Measurements from ENCODE around the gene TRIM67.
"Not testable (repeated sequence)": the region's sequence is repeated elsewhere in the genome, so short reads cannot be mapped to it uniquely, and the experiment has no call there.

Gene TRIM67

DNA sequence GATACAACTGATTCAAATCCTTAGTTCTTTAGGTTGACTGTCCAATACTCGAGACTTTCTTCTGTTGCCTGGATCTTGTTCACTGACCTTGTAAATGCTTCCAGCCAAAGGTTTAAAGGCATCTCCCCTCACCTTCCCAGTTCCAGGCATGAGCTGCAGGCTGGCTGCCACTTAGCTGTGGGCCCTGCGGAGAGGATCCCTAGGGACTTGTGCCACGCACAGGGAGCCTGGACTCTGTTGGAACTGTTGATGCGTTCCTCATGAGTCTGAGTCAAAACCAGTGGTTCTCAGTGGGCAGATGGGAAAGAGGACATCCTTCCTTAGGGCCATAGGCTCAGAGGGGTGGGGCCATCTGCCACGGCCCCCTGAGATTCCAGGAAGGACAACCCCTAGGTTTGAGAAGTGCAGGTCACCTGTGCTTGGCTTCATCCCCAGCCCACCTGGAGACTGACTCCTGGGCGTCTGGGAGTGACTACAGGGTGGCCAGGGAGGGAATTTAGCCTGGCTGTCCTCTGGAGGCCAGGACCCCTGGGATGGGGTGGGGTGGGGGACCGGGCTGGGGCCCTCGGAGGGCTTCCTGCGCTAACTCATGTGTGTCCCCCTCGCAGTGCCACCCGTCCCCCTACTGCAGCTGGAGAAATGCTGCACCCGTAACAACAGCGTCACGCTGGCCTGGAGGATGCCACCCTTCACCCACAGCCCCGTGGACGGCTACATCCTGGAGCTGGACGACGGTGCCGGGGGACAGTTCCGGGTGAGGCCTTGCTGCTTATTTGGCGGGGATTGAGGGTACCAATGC is 41.6 kb downstream of the TRIM67 start:
- no peak for DNase-seq (ENCODE audit: low read depth in 2 of 2)

DNA sequence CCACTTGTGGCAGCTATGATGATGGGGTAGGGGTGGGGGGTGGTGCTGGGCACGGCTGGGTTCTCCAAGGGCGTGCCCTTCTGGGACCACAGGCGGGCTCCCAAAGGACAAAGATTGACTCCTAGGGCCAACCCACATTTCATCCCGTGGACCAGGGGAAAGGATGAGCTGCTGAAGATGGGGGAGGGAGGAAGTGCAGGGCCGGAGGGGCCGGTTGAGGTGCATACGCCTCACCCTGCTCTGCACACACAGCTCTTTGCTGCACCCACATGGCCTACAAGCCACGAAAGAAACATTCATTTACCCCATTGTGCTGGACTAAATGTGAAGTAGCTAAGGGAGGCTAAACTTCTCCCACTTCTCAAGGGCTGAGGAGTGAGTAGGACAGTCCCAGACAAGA is 45.0 kb downstream of the TRIM67 start:
- no peak for DNase-seq (ENCODE audit: low read depth in 2 of 2)

DNA sequence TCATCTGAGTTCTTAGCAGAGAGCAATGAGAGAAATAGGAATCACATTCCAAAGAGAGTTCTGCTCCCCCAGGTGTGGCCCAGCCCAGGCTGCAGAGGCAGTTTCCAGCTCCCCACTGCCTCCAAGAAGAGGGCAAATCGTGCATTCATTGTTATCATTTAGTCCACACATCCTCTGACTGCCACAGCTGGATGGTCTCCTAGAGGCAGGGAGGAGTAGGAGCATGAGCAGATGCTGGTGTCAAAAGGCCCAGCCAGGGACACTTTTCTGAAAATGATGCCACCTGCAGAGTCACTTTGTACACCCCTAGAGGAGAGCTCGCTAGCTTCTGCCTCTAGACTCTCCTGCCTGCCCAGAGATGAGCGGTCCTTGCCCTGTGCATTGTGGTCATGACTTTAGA is 45.6 kb downstream of the TRIM67 start:
- DNase-seq (ENCODE audit: low read depth in 2 of 2): no peak

DNA sequence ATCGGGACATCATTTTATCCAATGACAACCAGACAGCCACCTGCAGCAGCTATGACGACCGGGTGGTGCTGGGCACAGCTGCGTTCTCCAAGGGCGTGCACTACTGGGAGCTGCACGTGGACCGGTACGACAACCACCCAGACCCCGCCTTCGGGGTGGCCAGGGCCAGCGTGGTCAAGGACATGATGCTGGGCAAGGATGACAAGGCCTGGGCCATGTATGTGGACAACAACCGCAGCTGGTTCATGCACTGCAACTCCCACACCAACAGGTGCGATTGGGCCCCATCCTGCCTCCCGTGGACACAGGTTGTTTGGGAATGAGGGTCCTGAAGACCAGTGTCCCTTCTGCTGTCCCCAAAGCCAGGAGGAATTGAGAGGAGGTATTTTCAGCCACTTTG is 47.1 kb downstream of the TRIM67 start:
- DNase-seq (ENCODE audit: low read depth in 2 of 2): no peak

DNA sequence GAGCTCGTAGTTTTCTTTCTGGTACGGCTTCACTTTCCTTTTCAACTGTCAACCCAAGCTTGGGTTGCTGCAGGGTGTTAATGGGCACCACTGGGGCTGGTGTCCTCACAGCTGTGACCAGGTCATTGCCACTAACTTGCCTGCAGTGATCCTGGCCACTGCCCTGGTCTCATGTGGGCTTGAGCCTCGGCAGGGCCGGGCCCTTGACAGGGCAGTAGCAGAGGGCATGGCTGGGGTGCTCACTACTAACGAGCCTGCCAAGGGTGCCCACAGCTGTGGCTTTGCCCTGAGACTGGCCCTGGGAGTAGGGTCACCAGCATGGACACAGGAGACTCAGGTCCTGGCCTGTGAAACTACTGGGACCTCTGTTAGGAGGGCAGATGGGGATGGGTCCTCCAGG is 47.7 kb downstream of the TRIM67 start:
- DNase-seq (ENCODE audit: low read depth in 2 of 2): no peak

DNA sequence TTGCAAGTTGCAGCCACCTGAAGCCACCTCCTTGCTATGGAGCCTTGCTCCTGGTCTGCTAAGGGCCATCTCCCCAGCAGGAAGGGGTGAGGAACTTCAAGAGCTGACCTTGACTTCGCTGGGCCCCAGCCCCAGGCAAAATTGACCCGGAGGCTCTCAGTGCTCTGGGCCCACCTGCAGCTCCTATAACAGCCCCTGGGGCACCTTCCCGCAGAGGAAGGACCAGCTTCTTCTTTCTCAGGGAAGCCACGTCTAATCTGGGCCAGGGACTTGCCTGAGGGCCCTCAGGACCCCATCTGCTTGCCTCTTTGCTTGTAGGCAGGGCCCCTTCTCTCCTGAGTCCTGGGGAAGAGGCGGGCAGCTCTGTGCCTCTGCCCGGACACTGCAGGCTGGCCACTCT is 48.3 kb downstream of the TRIM67 start:
- DNase-seq (ENCODE audit: low read depth in 2 of 2): no peak

DNA sequence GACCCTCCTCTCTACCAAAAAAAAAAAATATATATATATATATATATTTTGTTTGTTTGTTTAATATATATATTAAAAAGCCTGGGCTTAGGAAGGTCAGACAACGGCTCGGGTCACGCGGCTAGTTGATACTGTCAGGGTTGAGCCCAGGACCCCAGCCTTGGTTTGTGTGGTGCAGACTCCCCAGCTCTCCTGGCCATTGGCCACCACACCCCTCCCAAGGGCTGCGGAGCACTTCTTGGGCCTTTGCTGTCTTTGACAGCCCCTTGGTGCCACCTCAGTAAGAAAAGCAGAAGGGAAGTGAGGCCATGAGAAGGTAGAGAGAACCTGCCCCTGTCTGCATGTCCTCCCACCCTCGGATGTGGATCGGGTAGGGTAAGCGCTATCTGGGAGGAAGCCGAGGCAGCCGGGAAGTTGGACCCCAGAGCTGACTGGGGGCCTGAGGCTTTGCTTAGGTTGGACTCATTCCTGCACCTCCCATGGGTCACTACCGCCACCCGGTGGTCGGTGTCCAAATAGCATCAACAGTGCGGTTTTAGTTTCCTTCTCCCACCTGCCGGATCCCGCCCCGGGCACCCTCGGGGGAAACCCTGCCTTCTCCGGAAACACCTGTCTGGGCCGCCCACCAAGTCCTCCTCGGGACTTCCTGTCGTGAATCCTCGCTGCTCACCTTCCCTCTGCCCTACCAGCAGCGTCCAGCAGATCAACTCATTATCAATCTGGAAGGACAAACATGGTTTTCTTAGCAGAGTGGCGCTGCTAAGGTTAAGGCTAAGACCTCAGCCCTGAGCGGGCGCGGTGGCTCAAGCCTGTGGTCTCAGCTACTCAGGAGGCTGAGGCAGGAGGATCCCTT is 49.4 kb downstream of the TRIM67 start:
- DNase-seq (ENCODE audit: low read depth in 2 of 2): peak; percentile 76 to 92

DNA sequence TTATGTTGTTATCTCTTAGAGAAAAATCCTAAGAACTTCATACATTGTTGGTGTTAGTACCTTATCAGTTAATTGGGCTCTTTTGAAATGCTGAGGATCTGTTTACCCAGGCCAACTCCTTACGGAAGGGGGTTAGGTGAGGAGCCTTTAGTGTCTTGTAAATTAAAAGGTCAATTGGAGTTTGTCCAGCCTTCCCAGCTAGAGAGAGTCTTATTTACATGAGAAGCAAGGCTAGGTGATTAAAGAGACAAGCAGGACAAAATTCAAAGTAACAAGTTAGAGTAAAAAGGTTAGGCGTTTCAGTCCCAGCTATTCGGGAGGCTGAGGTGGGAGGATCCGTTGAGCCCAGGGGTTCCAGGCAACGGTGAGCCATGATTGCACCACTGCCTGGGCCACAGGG is 50.4 kb downstream of the TRIM67 start:
- DNase-seq (ENCODE audit: low read depth in 2 of 2): not testable (repeated sequence)

DNA sequence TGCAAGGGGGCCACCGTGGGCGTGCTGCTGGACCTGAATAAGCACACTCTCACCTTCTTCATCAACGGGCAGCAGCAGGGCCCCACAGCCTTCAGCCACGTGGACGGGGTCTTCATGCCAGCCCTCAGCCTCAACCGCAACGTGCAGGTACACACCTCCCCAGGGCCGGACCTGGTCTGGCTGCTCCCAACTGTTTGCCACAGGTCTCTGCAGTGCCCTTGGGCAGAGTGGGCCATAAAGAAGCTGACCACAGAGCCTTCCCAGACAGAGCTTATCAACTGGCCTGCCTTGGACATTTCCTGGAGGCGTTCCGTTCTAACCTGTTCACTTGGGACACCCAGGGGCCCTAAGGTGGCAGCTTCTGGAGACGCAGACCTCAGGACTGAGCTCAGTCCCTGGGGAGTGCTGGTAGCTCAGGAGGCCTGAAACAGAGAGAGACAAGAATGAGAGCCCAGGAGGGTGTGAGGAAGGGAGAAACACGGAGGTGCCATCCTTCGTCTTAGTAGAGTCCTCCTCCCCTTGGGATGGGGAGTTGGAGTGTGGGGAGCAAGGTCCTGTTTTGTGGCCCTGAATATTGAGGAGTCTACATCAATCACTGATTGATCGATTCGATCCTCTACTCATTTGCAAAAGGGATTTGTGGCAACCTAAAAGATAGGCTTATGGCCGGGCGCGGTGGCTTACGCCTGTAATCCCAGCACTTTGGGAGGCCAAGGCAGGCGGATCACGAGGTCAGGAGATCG is 52.1 kb downstream of the TRIM67 start:
- no peak for DNase-seq (ENCODE audit: low read depth in 2 of 2)

DNA sequence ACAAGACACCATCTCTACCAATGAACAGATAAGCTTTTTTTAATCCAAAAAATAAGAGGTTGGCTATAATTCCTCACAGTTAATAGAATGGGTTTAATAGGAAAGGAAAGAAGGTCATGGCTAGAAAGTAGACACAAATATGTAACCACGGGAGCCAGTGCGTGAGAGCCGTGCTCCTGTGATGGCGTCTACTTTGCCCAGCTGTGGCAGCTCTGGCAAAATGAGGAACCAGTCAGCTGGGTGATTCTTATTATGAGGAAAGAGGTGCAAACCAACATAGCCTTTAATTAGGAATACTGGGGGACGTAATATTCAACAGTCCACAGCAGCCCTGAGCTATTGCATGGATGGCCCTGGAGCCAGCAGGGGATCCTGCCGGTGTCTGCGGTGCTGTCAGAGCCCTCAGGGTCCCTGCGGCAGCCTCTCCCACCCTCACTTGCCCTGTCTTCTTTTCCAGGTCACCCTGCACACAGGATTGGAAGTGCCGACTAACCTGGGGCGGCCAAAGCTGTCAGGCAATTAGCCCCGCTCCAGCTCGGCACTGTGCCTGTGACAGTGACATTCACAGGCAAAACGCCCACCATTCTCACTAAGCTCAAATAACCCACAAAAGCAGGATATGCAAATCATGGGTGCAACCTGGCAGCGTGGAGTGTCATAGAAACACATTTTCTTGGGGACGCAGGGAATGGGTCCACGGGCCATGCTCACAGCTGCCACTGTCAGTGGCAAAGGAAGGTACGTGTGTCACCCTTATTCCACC is 53.2 kb downstream of the TRIM67 start:
- no peak for DNase-seq (ENCODE audit: low read depth in 2 of 2)

DNA sequence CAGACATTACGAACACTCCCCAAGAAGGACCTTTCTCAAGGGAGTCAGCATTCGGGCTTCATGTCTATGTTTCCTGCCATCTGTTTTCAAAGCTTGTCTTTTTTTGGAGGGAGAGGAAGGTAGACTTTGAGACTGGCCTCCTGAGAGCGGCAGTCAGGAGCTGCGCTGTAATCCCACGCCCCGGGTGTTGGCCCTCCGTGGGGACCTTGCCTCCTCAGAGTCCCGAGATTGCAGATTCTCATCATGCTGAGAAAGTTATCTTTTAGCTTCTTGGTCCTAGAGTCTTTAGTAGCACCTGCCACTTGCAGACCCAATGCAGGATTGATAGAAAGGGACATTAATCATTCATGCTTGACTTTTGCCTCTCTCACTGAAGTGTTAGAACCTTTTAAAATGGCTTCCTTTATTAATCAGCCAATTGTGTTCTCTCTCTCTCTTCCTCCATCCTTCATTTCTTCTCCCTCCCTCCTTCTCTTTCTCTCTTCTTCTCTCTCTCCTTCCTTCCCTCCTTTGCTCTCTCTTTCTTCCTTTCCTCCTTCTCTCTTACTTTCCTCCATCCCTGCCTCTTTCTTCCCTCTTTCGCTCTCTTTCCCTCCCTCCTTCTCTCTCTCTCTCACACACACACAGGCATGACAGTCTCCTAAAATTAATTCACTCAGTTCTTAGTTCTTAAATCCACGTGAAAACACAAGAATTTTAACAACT is 54.0 kb downstream of the TRIM67 start:
- DNase-seq (ENCODE audit: low read depth in 2 of 2): no peak

DNA sequence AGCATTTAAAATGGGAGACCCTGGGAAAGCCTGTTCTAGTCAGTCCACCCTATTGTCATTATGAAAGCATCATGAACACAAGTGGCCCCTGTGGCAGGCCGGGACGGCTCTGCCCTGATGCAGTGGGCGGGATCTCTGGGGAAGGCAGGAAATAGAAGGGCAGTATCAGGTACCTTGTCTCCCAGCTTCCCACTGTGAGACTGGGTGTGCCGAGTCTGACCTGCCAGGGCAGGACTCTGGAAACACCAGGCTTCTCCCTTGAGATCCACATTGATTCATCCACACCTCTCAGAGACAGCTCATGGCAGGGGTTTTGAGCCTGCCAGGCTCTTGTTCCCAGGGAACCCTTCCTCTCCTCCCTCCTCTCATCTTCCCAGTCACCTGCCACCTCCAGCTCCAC is 54.6 kb downstream of the TRIM67 start:
- DNase-seq (ENCODE audit: low read depth in 2 of 2): no peak

DNA sequence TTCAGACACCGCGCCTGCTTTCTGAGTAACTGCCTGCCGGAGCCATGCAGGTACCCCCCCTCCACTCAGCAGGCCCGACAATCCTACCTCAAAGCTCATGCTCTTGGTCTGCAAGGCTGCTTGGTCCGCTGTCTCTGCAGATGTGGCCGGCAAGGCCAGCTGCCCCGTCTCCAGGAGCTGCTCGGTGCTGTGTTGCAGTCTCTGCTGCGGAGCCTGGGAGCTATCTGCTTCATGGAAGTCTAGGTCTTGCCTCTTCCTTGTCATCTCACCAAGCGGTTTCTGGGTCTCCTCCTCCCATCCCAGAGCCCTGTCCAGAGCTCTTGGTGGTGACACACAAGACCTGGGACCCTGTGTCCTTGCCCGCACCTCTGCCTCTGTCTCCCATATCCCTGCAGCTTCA is 55.2 kb downstream of the TRIM67 start:
- DNase-seq (ENCODE audit: low read depth in 2 of 2): no peak

DNA sequence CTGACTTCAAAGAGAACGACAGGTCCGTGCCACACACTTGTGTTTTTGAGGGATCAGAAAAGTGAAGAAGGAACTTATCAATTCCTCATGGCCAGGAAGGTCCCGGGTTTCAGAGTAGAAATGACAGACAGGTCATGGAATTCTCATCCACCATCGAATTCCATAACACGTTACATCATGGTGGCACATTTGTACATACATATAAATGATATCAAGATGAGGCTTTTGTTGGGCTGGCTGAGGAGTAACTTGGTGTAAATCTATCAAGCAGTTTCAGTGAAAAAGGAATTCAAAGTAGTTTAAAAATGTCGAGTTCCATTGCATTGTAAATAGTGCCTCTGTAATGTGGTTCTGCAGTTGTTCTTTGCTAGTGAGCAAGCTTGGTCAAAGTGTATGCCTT is 56.2 kb downstream of the TRIM67 start:
- no peak for DNase-seq (ENCODE audit: low read depth in 2 of 2)

DNA sequence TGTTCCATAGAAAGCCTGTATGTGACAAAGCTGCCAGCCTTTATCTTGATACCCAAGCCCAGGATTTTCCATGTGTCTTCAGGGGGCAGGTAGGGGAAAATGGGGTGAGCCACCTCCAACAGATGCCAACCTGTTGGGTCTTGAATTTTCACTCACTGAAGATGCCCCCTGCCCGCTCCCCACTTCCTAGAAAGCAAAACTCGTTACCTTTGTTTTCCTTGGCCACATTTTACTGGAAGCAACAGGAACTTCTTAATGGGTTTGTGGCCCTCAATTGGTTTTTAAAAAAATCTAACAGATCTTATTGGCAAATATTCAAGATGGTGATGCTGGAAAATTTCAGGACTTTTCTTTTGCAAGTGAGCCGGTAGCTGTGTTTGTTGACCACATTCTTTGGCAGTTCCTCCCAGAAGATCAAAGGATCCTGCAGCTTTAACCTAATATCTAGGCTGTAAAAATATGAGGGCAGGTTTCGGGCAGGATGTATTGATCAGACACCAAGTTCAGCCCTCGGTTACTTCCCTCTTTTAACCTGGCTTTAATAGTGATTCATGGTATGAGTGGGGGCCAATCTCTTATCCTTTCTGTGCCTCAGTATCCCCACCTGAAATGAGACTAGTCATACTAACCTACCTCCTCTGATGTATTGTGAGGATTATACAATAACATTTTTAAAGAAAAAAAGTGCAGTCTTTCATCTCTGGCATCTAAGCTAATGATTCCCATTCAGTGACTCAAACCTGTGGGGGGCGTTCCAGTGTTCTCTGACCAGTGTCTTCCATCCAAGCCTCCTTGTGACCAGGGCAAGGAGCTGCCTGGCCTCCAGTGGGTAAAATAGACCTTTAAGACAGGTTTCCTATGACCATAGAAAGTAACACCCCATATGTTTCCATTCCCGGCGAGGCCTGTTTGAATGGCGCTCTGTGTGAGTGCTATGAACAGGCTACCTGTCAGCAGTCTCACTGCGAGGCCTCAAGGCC is 57.9 kb downstream of the TRIM67 start:
- DNase-seq (ENCODE audit: low read depth in 2 of 2): no peak

DNA sequence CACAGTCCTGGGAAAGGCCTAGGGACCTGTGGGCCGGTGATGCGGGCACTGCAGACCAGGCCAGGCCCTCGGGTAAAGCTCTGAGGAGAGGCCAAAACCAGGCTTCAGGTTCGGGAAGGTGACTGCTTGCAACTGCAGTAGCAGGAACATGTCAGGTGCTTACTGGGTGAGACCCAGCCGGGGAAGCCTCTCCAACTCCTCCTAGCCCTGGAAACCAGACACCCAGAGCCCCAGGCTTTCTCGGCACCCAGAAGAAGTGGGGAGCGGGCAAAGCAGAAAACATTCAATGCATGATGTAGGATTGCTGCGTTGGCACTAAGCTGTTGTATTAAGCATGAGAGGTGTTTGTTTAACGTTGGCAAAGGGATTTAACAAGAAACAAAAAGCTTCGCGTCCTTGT is 58.9 kb downstream of the TRIM67 start:
- DNase-seq (ENCODE audit: low read depth in 2 of 2): no peak

DNA sequence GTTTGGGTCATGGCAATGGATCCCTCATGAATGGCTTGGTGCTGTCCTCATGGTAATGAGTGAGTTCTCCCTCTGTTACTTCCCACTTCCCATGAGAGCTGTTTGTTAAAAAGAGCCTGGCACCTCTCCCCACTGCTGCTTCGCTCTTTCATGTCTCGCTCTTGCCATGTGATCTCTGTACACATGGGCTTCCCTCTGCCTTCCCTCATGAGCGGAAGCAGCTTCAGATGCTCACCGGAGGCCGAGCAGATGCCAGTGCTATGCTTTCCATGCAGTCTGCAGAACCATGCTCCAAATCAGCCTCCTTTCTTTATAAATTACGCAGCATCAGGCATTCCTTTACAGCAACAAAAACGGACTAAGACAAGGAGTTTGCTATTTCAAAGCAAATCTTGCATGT is 64.3 kb downstream of the TRIM67 start:
- DNase-seq (ENCODE audit: low read depth in 2 of 2): no peak

DNA sequence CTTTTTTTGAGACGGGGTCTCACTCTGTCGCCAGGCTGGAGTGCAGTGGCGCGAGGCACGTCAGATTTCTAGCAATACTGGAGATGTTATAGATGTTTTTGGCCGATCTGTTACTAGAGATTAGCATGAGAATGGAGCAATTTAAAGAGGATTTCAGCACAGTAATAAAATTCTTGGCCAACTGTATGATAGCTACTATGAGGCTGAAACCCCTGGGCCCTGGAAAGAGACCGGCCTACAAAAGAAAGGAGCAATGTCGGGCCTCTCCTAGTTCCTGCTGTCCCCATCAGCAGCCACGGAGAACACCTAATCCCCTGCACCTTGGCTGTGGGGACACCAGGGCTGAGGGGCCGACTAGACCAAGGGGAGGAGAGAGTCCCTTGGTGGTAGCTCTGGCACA is 69.7 kb downstream of the TRIM67 start:
- no peak for DNase-seq (ENCODE audit: low read depth in 2 of 2)

DNA sequence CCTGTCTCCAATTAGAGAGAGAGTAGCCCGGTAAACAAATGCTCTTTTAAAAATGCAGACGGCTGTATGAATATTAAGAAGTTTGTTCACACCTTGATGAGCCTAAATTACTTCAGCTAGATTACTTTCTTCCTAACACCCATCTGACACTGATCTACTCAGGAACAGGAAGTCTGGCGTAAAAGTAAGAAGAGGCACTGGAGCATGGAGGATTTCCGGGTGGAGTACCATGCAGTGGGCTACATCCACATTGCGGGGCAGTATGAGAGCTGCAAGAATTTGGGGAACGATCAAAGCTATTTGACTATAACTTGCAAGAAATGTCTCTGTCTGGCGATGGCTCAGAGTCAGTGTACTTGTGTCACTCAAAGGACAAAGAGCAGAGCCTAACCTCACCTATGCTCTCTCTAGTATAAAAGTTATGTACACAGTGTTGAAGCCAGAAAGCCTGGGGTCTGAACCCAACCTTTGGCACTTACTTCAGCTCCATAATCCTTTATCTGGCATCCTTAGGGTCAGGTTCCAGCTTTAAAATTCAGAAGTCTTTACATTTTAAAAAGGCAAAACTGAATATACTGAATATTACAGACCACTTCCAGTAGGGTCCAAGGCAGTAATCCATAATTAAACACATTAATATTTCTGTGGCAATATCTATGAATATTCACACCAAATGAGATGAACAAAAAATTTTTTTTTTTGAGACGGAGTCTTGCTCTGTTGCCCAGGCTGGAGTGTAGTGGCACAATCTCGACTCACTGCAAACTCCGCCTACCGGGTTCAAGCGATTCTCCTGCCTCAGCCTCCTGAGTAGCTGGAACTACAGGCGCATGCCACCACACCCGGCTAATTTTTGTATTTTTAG is 71.2 kb downstream of the TRIM67 start:
- DNase-seq (ENCODE audit: low read depth in 2 of 2): no peak

Measured in stimulated activated CD4-positive, alpha-beta T cell treated with anti-CD3 and anti-CD28 coated beads, Interleukin-1b, Interleukin-23, amount 100 ng/mL, for 1 hour (primary cell).